GM23338 (cell line): ENCODE data around the gene GPR32. TPM values are rescaled to one million over a fixed set of nuclear protein-coding genes. Genes with fewer than 3 reads are reported as not detected.

ENCODE experiments used
- ATAC-seq: fragments of 200-7000 bp; cut with Tn5 transposase; 3 replicates; pipeline ENCODE4 v1.9.1; 2020
- DNase-seq: peaks from one replicate; pipeline ENCODE4 v3.0.0-alpha.2; 2015; ENCODE audit warnings: low spot score
- H2AFZ ChIP-seq: fragments of 200-600 bp; sonication (generic); 2 replicates; pipeline ENCODE4 v1.8.0; 2016; ENCODE audit warnings: antibody characterized with exemption, mild to moderate bottlenecking, moderate library complexity
- H3F3A ChIP-seq: fragments of 200-600 bp; sonication (generic); replicated peaks from 2 replicates; pipeline ENCODE4 v1.8.0; 2017; ENCODE audit warnings: antibody characterized with exemption, mixed run types, low read depth
- H3K27ac ChIP-seq: fragments of 200-600 bp; sonication (generic); 2 replicates; pipeline ENCODE4 v1.6.1; 2016; ENCODE audit warnings: low read depth
- H3K27me3 ChIP-seq: fragments of 200-600 bp; sonication (generic); 2 replicates; pipeline ENCODE4 v1.8.0; 2016; ENCODE audit warnings: mild to moderate bottlenecking, mixed run types, moderate library complexity; ENCODE audit not compliant: insufficient read depth
- H3K36me3 ChIP-seq: fragments of 200-600 bp; sonication (generic); 2 replicates; pipeline ENCODE4 v1.8.0; 2016; ENCODE audit warnings: mild to moderate bottlenecking; ENCODE audit not compliant: insufficient read depth
- H3K4me1 ChIP-seq: fragments of 200-600 bp; sonication (generic); 2 replicates; pipeline ENCODE4 v1.8.0; 2016; ENCODE audit warnings: mild to moderate bottlenecking, moderate library complexity; ENCODE audit not compliant: insufficient read depth
- H3K4me2 ChIP-seq: fragments of 200-600 bp; sonication (generic); 2 replicates; pipeline ENCODE4 v1.7.1; 2017; ENCODE audit warnings: mixed run types
- H3K4me3 ChIP-seq: fragments of 200-600 bp; sonication (generic); 2 replicates; pipeline ENCODE4 v1.6.1; 2016; ENCODE audit warnings: mixed run types
- H3K79me2 ChIP-seq: fragments of 200-600 bp; sonication (generic); replicated peaks from 2 replicates; pipeline ENCODE4 v1.8.0; 2017; ENCODE audit warnings: mild to moderate bottlenecking; ENCODE audit not compliant: insufficient read depth
- H3K9me2 ChIP-seq: fragments of 200-600 bp; sonication (generic); 2 replicates; pipeline ENCODE4 v1.8.0; 2017; ENCODE audit not compliant: insufficient read depth
- H4K20me1 ChIP-seq: fragments of 200-600 bp; sonication (generic); replicated peaks from 2 replicates; pipeline ENCODE4 v1.8.0; 2017; ENCODE audit warnings: mild to moderate bottlenecking; ENCODE audit not compliant: insufficient read depth
- H3K27ac Mint-ChIP-seq: 2 replicates; pipeline ENCODE4 v1.8.0; 2020; ENCODE audit warnings: inconsistent platforms, mild to moderate bottlenecking, moderate library complexity, mixed read lengths
- H3K27me3 Mint-ChIP-seq: 3 replicates; pipeline ENCODE4 v1.8.0; 2022; ENCODE audit warnings: low read depth, mild to moderate bottlenecking, moderate library complexity, mixed read lengths, inconsistent platforms; ENCODE audit not compliant: insufficient read depth, poor library complexity
- H3K36me3 Mint-ChIP-seq: 3 replicates; pipeline ENCODE4 v1.8.0; 2021; ENCODE audit warnings: low read depth, mild to moderate bottlenecking, inconsistent platforms, moderate library complexity, mixed read lengths
- H3K4me1 Mint-ChIP-seq: 3 replicates; pipeline ENCODE4 v1.8.0; 2020; ENCODE audit warnings: mild to moderate bottlenecking, inconsistent platforms, mixed read lengths
- H3K4me3 Mint-ChIP-seq: 3 replicates; pipeline ENCODE4 v1.8.0; 2021; ENCODE audit warnings: moderate library complexity, mild to moderate bottlenecking, inconsistent platforms, mixed read lengths
- H3K9me3 Mint-ChIP-seq: 3 replicates; pipeline ENCODE4 v1.8.0; 2020; ENCODE audit warnings: moderate library complexity, mild to moderate bottlenecking, inconsistent platforms, mixed read lengths
- CTCF ChIP-seq, 2 experiments: fragments of 200-600 bp in 1 of 2; sonication (generic) in 1 of 2; conservative IDR thresholded peaks; 2 replicates each; pipeline versions ENCODE4 v1.5.1 to v1.6.1; 2016 to 2017; ENCODE audit warnings: antibody characterized with exemption in 2 of 2, low read depth in 2 of 2, mild to moderate bottlenecking in 2 of 2, moderate library complexity in 1 of 2
- EZH2 ChIP-seq: fragments of 200-600 bp; sonication (generic); IDR thresholded peaks from one replicate; pipeline ENCODE4 v1.8.0; 2017; ENCODE audit warnings: antibody characterized with exemption, mild to moderate bottlenecking, low read depth; ENCODE audit not compliant: unreplicated experiment
- POLR2AphosphoS5 ChIP-seq: IDR thresholded peaks from 2 replicates; pipeline ENCODE4 v1.6.1; 2016; ENCODE audit warnings: antibody characterized with exemption, low read depth
- REST ChIP-seq: IDR thresholded peaks from one replicate; pipeline ENCODE4 v1.6.1; 2018; ENCODE audit warnings: antibody characterized with exemption; ENCODE audit not compliant: unreplicated experiment
- ZNF331 ChIP-seq: fragments of 250-450 bp; sonication (Bioruptor Pico); IDR thresholded peaks from 2 replicates; pipeline ENCODE4 v1.5.0; 2020; ENCODE audit warnings: low read depth, mild to moderate bottlenecking, moderate library complexity
- ZNF462 ChIP-seq: fragments of 250-450 bp; sonication (Bioruptor Pico); IDR thresholded peaks from 2 replicates; pipeline ENCODE4 v1.5.0; 2020; ENCODE audit warnings: mild to moderate bottlenecking, moderate library complexity
- polyA plus RNA-seq: library from polyadenylated mRNA; unstranded; fragments of >200 nt; fragmentation: Nextera tagmentation; extraction: Ambion mirVana; gene quantifications from 2 replicates; pipeline ENCODE4 v1.2.1, GENCODE V29; 2016
- total RNA-seq: library from RNA; depleted of rRNA; stranded (reverse); fragments of >200 nt; shearing (Covaris generic); gene quantifications from 2 replicates; pipeline ENCODE4 v1.2.3, GENCODE V29; 2014

The GPR32 gene
- total and polyA plus RNA-seq, 2 experiments from 2014 or later: not detected

- TF ChIP-seq ZNF462 (CRISPR knock-in tag): no peak
Measured at GRCh38 chr19:50736338-50736737, 33.9 kb upstream of the GPR32 start (continued).

- no peaks in the 10 kb centered on the region for H3K4me1 ChIP-seq
- no peaks in the 10 kb centered on the region for H3F3A ChIP-seq
- H3K9me2 ChIP-seq: no peaks in the 10 kb centered on the region
- no peak for TF ChIP-seq EZH2
- TF ChIP-seq REST: no peak
- no peak for TF ChIP-seq POLR2AphosphoS5
- TF ChIP-seq ZNF331 (CRISPR knock-in tag): no peak
- TF ChIP-seq CTCF (conservative IDR thresholded peaks at IDR 0.05; ENCODE audit: low read depth in 2 of 2): no peak
Measured at GRCh38 chr19:50739132-50739913, 30.9 kb upstream of the GPR32 start.

More at GRCh38 chr19:50739132-50739913, 30.9 kb upstream of the GPR32 start:
- Mint-ChIP-seq H3K27me3 (peaks cover 4% of the 10 kb centered on the region), H3K4me1 (no peaks in the 10 kb centered on the region), H3K4me3 (no peak overlapping the region), H3K36me3 (peaks cover 42% of the 10 kb centered on the region), H3K9me3 (peaks cover 99% of the 10 kb centered on the region), H3K27ac (no peak overlapping the region)
- Histone ChIP-seq H3K27ac (no peak overlapping the region), H2AFZ (no peak overlapping the region), H3K4me2 (no peak overlapping the region), H4K20me1 (no peaks in the 10 kb centered on the region), H3K79me2 (no peaks in the 10 kb centered on the region), H3K27me3 (no peaks in the 10 kb centered on the region), H3K36me3 (no peaks in the 10 kb centered on the region), H3K4me3 (no peak overlapping the region)
- ATAC-seq (no peak), DNase-seq (no peak)
